Heart left ventricle (tissue), 13 donors: ENCODE data around the gene SIL1.

Experiments used
- CTCF ChIP-seq, 12 donors: fragments of 200-600 bp; sonication (generic) in 4 of 12; IDR thresholded peaks; one replicate each; pipeline versions ENCODE4 v1.5.0 to v1.8.0; 2018 to 2022; ENCODE audit warnings: antibody characterized with exemption in 12 of 12, mild to moderate bottlenecking in 5 of 12
- POLR2A ChIP-seq, 2 donors: fragments of 450-650 bp; IDR thresholded peaks; one replicate each; pipeline ENCODE4 v1.6.1; 2017; ENCODE audit warnings: antibody characterized with exemption in 2 of 2, mild to moderate bottlenecking in 2 of 2, moderate library complexity in 2 of 2
- donor health status: ischemic (EF 13 %, LVEDD 7.1; RV severe dilation, severe dysfunction).
- donor health status: DM: no; HTN: yes; CAD: no.
- donor health status: DM: no; HTN: no; CAD: no.
- donor health status: ischemic (EF 25% LVEDD 6.9; RV normal size, moderate dysfunction).
- donor health status: ischemic (EF 25% LVEDD 5.7; RV mildly dilated, moderate dysfunction).
- donor health status: ischemic (EF 35%, LVEDD 5.7; RV mildly dilated, moderate dysfunction).
- donor health status: nonischemic (EF 11% LVEDD 7.7; RV severe dilation, severe dysfunction).
- donor health status: DM: yes; HTN: yes; CAD: no.
- donor health status: PGD.
- donor health status: ischemic (EF 29% LVEDD 5.4; RV normal size, mild dysfunction).
- donor health status: nonischemic (EF 23%, LVEDD 6.1; RV moderate dilation, normal function).

GRCh38 chr5:138934971-138935370 is 263.2 kb downstream of the SIL1 start:
- TF ChIP-seq CTCF (IDR thresholded peaks at IDR 0.05) (no peak), POLR2A (IDR thresholded peaks at IDR 0.05) (no peak)
